GM12891 (cell line): ENCODE results near the gene FLAD1.

ENCODE experiments used
- POLR2A ChIP-seq: IDR thresholded peaks from 2 replicates; pipeline ENCODE4 v1.6.1; 2011; ENCODE audit warnings: low read depth, low read length, control low read depth
- POLR2AphosphoS5 ChIP-seq: IDR thresholded peaks from 2 replicates; pipeline ENCODE4 v1.6.1; 2011; ENCODE audit warnings: low read depth, low read length, control low read depth
- POU2F2 ChIP-seq: IDR thresholded peaks from 2 replicates; pipeline ENCODE4 v1.6.1; 2011; ENCODE audit warnings: low read depth, mild to moderate bottlenecking, control low read depth, low read length, moderate library complexity
- SPI1 ChIP-seq: IDR thresholded peaks from 2 replicates; pipeline ENCODE4 v1.6.1; 2011; ENCODE audit warnings: low read depth, low read length, control low read depth
- TAF1 ChIP-seq: IDR thresholded peaks from 2 replicates; pipeline ENCODE4 v1.6.1; 2011; ENCODE audit warnings: low read depth, low read length, control low read depth

GRCh38 chr1:154967331-154967950 lies 15.7 kb upstream of the FLAD1 start:
- no peak for TF ChIP-seq POLR2AphosphoS5
- TF ChIP-seq POLR2A = no peak
- no peak for TF ChIP-seq TAF1
- no peak for TF ChIP-seq POU2F2
- no peak for TF ChIP-seq SPI1
